ENCODE data around the gene BCDIN3D. TPM values are rescaled to one million over a fixed set of nuclear protein-coding genes. Genes with fewer than 3 reads are reported as not detected.

The BCDIN3D gene
- total RNA-seq, 1 experiment from 2014 or later: 4.8 TPM

DNA sequence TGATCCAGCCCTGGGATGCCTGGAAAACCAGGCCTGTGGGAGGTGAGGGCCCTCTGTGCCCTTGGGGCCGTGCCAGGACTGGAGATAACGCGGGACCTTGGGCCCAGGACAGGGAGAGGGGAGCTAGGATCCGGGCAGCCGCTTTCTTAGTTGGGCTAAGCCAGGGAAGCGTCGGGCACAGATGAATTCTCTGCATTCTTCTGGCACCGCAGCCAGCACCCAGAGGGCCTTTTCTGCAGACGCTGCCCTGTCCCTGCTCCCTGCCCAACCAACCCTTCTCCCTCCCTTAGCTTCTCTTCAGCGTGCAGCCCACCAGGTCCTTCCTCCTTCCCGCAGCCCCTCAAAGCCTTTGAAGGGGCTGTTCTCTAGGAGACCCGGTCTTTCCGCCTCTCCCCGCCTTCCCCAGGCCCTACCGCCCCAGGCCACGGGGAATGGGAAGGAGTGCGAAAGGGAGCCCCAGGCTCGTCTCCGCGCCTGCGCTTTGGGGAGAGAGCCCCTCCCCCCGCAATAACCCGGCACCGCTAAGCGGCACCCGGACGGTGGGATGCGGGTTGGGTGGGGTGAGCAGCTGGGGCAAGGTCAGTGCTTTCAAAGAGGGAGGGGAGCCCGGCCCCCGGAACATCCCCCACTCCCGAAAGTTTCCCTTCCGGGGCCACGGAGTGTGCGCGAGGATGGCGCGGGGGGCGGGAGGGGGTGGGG is 15.4 kb downstream of the BCDIN3D start:
- Histone ChIP-seq H3K4me1 (ENCODE audit: control insufficient read depth, insufficient read depth, low read length) (peaks cover 21% of the 10 kb centered on the region), H3K36me3 (ENCODE audit: control insufficient read depth, insufficient read depth, low read length) (0 out of 2 replicates have a peak, but pooled peaks cover 3% of the 10 kb centered on the region), H3K27me3 (ENCODE audit: control insufficient read depth, insufficient read depth, low read length) (no peaks in the 10 kb centered on the region), H3K27ac (ENCODE audit: low read length) (peak overlapping the region; percentile 83), H3K9me3 (ENCODE audit: control insufficient read depth, insufficient read depth, low read depth, low read length) (no peaks in the 10 kb centered on the region), H3K4me3 (ENCODE audit: low read depth in 2 of 2, low read length in 2 of 2) (peak overlapping the region; percentile 65 to 67)
- ATAC-seq: peak; percentile 69
- no peak for DNase-seq (ENCODE audit: low read depth, low spot score)
- in situ Hi-C loops (cut with HindIII; ENCODE audit: low pct_unique_long_range_greater_than_20kb, low sequenced_read_pairs) (no loop called here), intact Hi-C loops (cut with micrococcal nuclease; ENCODE audit: unreplicated experiment) (no loop called here)
- no TSS peak for BruUV-seq (replicated peaks)
- CTCF ChIA-PET: interaction anchor here (0.6 kb wide), 1 partner anchor 50 kb away, joined by 3 read pairs; no protein-coding TSS in a partner anchor
- TF ChIP-seq SIN3A (IDR thresholded peaks at IDR 0.05; ENCODE audit: borderline replicate concordance, insufficient read depth, low read depth, low read length): peak; percentile 19
- TF ChIP-seq TCF7L2 (IDR thresholded peaks at IDR 0.05; ENCODE audit: low read depth, low read length): no peak
- POLR2A ChIA-PET: interaction anchor here (0.6 to 0.8 kb wide), 3 partner anchors 13 to 274 kb away, joined by 3 to 12 read pairs (median 5); no protein-coding TSS in a partner anchor

DNA sequence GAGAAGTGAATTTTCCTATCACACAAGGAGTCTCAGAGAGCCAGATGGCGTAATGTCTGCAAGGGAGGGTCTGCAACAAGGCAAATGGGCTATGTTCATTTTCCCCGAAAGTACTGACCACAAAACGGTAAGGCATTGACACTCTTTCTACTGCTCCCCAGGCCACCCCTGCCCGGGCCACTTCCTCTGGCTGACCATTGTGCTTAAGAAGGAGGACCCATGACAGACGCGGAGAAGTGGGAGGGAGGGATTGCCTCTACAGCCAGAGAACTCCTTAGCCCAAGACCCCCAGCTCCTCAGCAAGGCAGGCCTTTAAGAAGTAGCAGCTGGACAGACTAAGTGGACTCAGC is 15.9 kb downstream of the BCDIN3D start:
- 0 out of 2 replicates have a peak, but pooled peaks cover 3% of the 10 kb centered on the region for H3K36me3 ChIP-seq (ENCODE audit: control insufficient read depth, insufficient read depth, low read length)
- CTCF ChIA-PET: interaction anchor here (0.6 kb wide), 1 partner anchor 49 kb away, joined by 3 read pairs; no protein-coding TSS in a partner anchor
- POLR2A ChIA-PET: no interaction called here
- no peak for ATAC-seq
- peak overlapping the region; percentile 65 to 67 for H3K4me3 ChIP-seq (ENCODE audit: low read depth in 2 of 2, low read length in 2 of 2)
- H3K27me3 ChIP-seq (ENCODE audit: control insufficient read depth, insufficient read depth, low read length): no peaks in the 10 kb centered on the region
- intact Hi-C loops (cut with micrococcal nuclease; ENCODE audit: unreplicated experiment) (no loop called here), in situ Hi-C loops (cut with HindIII; ENCODE audit: low pct_unique_long_range_greater_than_20kb, low sequenced_read_pairs) (no loop called here)
- no peak for TF ChIP-seq SIN3A (IDR thresholded peaks at IDR 0.05; ENCODE audit: borderline replicate concordance, insufficient read depth, low read depth, low read length)
- TF ChIP-seq, protein P1, sequence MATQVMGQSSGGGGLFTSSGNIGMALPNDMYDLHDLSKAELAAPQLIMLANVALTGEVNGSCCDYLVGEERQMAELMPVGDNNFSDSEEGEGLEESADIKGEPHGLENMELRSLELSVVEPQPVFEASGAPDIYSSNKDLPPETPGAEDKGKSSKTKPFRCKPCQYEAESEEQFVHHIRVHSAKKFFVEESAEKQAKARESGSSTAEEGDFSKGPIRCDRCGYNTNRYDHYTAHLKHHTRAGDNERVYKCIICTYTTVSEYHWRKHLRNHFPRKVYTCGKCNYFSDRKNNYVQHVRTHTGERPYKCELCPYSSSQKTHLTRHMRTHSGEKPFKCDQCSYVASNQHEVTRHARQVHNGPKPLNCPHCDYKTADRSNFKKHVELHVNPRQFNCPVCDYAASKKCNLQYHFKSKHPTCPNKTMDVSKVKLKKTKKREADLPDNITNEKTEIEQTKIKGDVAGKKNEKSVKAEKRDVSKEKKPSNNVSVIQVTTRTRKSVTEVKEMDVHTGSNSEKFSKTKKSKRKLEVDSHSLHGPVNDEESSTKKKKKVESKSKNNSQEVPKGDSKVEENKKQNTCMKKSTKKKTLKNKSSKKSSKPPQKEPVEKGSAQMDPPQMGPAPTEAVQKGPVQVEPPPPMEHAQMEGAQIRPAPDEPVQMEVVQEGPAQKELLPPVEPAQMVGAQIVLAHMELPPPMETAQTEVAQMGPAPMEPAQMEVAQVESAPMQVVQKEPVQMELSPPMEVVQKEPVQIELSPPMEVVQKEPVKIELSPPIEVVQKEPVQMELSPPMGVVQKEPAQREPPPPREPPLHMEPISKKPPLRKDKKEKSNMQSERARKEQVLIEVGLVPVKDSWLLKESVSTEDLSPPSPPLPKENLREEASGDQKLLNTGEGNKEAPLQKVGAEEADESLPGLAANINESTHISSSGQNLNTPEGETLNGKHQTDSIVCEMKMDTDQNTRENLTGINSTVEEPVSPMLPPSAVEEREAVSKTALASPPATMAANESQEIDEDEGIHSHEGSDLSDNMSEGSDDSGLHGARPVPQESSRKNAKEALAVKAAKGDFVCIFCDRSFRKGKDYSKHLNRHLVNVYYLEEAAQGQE (IDR thresholded peaks at IDR 0.05; ENCODE audit: insufficient read depth in 1 of 2, low read depth in 2 of 2, low read length in 1 of 2): no peak
- no peak for TF ChIP-seq TCF7L2 (IDR thresholded peaks at IDR 0.05; ENCODE audit: low read depth, low read length)
- TF ChIP-seq CTCF (IDR thresholded peaks at IDR 0.05): no peak
- no peak for TF ChIP-seq POLR2AphosphoS5 (IDR thresholded peaks at IDR 0.05; ENCODE audit: low read depth, low read length)
- peaks cover 21% of the 10 kb centered on the region for H3K4me1 ChIP-seq (ENCODE audit: control insufficient read depth, insufficient read depth, low read length)
- H3K9me3 ChIP-seq (ENCODE audit: control insufficient read depth, insufficient read depth, low read depth, low read length): no peaks in the 10 kb centered on the region
- peak overlapping the region; percentile 83 for H3K27ac ChIP-seq (ENCODE audit: low read length)
- no peak for DNase-seq (ENCODE audit: low read depth, low spot score)
- BruUV-seq (replicated peaks): no TSS peak

DNA sequence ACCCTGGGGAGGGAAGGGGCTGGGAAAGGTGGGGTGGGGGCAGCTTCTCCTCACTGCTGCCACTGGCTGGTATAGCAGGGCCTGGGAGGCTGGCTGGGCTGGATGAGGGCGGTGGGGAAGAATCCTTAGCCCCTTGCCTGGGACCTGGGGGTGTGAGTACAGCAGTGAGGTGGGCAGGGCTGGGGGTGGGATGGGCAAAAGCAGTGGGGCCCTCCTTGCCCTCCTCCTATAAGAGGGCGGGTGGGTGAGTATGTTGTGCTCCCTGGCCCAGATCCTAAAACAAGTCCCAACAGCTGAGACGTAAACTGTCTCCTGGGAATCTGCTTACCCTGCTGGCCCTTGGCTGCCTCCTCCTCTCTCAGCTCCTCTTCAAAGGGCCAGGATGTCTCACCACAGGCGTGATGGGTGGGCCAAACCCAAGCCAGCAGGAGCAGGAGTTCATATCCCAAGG is 16.9 kb downstream of the BCDIN3D start:
- in situ Hi-C loops (cut with HindIII; ENCODE audit: low pct_unique_long_range_greater_than_20kb, low sequenced_read_pairs): no loop called here
- Histone ChIP-seq H3K4me1 (ENCODE audit: control insufficient read depth, insufficient read depth, low read length) (peaks cover 21% of the 10 kb centered on the region), H3K9me3 (ENCODE audit: control insufficient read depth, insufficient read depth, low read depth, low read length) (no peaks in the 10 kb centered on the region), H3K27me3 (ENCODE audit: control insufficient read depth, insufficient read depth, low read length) (no peaks in the 10 kb centered on the region), H3K27ac (ENCODE audit: low read length) (no peak overlapping the region), H3K4me3 (ENCODE audit: low read depth in 2 of 2, low read length in 2 of 2) (no peak overlapping the region), H3K36me3 (ENCODE audit: control insufficient read depth, insufficient read depth, low read length) (0 out of 2 replicates have a peak, but pooled peaks cover 3% of the 10 kb centered on the region)
- ATAC-seq (no peak), DNase-seq (ENCODE audit: low read depth, low spot score) (no peak)
- POLR2A ChIA-PET: no interaction called here
- CTCF ChIA-PET: no interaction called here
- TF ChIP-seq CTCF (IDR thresholded peaks at IDR 0.05): no peak
- TF ChIP-seq, protein P1 (IDR thresholded peaks at IDR 0.05; ENCODE audit: insufficient read depth in 1 of 2, low read depth in 2 of 2, low read length in 1 of 2): no peak
- TF ChIP-seq POLR2AphosphoS5 (IDR thresholded peaks at IDR 0.05; ENCODE audit: low read depth, low read length): no peak
- no peak for TF ChIP-seq SIN3A (IDR thresholded peaks at IDR 0.05; ENCODE audit: borderline replicate concordance, insufficient read depth, low read depth, low read length)
- TF ChIP-seq TCF7L2 (IDR thresholded peaks at IDR 0.05; ENCODE audit: low read depth, low read length): no peak
- BruUV-seq (replicated peaks): no TSS peak
- intact Hi-C loops (cut with micrococcal nuclease; ENCODE audit: unreplicated experiment): no loop called here

Data from Panc1 (cell line).